ENCODE data around the gene HS3ST6.

DNA sequence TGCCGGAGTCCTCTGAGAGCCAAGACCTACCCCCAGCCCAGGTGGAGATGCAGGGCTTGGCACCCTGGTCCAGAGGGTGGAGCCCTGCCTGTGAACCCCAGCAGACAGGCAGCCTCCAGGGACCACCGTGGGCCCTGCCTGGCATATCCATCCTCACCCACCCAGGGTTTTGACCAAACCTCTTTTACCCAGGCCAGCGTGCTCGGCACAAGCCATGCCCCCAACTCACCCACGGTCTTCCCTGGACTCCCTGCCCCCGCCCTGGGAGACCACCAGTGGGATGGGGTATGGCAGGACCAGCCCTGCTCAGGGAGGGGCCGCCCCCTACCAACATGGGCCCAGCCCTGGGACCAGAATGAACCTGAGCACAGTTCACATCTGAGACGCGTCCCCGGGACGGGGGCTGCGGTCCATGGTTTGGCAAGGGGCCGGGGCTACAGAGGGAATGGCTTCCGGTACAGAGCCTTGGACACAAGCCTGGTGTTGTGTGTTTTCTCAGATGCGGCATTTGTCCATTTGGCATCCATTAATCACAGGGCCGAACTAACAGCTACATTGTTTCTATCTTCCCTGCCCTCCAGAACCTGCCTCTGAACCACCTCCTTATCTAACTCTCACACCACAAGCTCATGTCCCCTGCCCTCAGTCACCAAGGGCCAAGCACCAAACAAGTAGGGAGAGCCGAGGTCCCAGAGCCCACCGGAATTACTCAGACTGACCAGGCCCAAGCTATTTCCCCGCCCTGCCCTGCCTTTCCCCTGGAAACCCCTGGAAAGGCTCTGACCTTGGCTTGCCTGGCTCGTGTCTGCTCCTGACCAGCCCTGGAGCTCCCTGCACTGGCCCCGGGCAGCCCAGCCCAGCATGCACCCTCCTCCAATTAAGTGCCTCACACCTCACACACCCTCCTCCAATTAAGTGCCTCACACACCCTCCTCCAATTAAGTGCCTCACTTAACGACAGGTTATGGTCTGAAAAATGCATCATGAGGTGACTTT, 14.1 kb downstream of the HS3ST6 start:
- TF ChIP-seq EZH2 (IDR thresholded peaks at IDR 0.05; ENCODE audit: borderline replicate concordance, low read depth, low read length) = no peak
- TF ChIP-seq GATA2 (CRISPR knock-in tag; IDR thresholded peaks at IDR 0.05) = no peak
- TF ChIP-seq, protein P1, sequence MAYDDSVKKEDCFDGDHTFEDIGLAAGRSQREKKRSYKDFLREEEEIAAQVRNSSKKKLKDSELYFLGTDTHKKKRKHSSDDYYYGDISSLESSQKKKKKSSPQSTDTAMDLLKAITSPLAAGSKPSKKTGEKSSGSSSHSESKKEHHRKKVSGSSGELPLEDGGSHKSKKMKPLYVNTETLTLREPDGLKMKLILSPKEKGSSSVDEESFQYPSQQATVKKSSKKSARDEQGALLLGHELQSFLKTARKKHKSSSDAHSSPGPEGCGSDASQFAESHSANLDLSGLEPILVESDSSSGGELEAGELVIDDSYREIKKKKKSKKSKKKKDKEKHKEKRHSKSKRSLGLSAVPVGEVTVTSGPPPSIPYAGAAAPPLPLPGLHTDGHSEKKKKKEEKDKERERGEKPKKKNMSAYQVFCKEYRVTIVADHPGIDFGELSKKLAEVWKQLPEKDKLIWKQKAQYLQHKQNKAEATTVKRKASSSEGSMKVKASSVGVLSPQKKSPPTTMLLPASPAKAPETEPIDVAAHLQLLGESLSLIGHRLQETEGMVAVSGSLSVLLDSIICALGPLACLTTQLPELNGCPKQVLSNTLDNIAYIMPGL (CRISPR knock-in tag; IDR thresholded peaks at IDR 0.05) = no peak
- no peak for TF ChIP-seq NFIC (IDR thresholded peaks at IDR 0.05)
- TF ChIP-seq BDP1 (IDR thresholded peaks at IDR 0.05; ENCODE audit: insufficient read depth, insufficient read length) = no peak
- TF ChIP-seq, protein P2, sequence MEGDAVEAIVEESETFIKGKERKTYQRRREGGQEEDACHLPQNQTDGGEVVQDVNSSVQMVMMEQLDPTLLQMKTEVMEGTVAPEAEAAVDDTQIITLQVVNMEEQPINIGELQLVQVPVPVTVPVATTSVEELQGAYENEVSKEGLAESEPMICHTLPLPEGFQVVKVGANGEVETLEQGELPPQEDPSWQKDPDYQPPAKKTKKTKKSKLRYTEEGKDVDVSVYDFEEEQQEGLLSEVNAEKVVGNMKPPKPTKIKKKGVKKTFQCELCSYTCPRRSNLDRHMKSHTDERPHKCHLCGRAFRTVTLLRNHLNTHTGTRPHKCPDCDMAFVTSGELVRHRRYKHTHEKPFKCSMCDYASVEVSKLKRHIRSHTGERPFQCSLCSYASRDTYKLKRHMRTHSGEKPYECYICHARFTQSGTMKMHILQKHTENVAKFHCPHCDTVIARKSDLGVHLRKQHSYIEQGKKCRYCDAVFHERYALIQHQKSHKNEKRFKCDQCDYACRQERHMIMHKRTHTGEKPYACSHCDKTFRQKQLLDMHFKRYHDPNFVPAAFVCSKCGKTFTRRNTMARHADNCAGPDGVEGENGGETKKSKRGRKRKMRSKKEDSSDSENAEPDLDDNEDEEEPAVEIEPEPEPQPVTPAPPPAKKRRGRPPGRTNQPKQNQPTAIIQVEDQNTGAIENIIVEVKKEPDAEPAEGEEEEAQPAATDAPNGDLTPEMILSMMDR (IDR thresholded peaks at IDR 0.05 in 2 of 3, conservative IDR thresholded peaks at IDR 0.05 in 1 of 3; ENCODE audit: insufficient read depth in 2 of 3, low read depth in 1 of 3, low read length in 3 of 3) = no peak
- TF ChIP-seq ZNF23 (CRISPR knock-in tag; IDR thresholded peaks at IDR 0.05) = no peak
- no peak for TF ChIP-seq PHF20 (IDR thresholded peaks at IDR 0.05; ENCODE audit: partially characterized antibody)
- TF ChIP-seq TCF3 (CRISPR knock-in tag; IDR thresholded peaks at IDR 0.05) = no peak
- TF ChIP-seq MAFF (IDR thresholded peaks at IDR 0.05; ENCODE audit: low read length) = no peak
- no peak for TF ChIP-seq ZNF41 (CRISPR knock-in tag; conservative IDR thresholded peaks at IDR 0.05)
- no peak for TF ChIP-seq MAFK (IDR thresholded peaks at IDR 0.05; ENCODE audit: low read length)
